GM21515 (cell line): ENCODE data around the gene SNX30.
A peak's percentile ranks its signal among the peaks of the same experiment; 100 is the strongest.

ENCODE experiments used
- ATAC-seq: cut with Tn5 transposase; IDR thresholded peaks from one replicate; pipeline ENCODE4 v1.9.1; 2021; ENCODE audit not compliant: unreplicated experiment

The SNX30 gene

DNA sequence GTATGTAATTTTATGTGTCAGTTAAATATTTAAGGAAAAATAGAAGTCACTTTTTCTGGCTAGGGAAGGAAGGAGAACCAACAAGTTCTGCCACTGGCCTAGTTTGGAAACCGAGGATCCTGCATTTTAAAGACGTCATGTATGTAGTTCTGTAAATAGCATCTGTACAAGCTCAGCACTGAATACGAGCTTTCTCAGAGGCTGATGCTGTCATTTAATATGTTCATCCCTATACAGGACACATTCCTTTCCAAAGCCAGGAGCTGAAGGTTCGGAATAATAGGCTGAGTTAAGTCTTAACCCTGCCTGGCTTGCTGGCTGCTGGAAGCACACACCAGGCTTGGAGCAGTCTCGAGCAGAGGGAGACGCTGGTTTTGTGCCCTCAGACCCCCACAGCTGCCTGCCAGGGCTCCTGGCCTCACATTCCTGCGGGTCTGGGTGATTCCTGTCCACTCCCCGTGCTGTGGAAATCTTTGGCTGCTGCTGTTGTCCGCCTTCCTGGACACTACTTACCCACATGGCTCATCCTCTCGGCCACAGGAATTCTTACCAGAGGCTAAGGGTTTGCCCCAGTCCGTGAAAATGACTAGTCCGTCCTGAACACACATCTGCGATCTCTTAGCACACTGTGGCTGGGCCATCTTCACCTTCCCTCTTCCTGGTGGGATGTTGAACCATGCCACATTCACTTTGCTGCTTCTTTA is 103.5 kb downstream of the SNX30 start:
- no peak for ATAC-seq

DNA sequence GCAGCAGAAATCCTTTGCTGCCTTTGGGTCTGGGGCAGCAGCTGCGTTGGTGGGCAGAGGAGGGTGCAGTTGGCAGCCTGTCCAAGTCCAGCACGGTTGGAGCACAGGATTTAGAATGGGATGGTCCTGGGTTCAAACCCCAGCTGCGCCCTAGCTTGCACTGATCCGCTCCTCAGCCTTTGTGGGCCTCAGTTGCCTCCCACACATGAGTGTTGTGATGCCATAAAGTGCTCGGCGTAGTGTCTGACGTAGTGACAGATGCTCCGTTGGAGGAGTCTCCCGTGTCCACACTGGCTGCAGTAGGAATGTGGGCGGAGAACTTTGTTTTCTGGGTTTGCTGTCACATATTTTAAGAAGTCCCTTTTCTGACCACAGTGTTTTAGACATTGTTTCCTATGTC is 104.1 kb downstream of the SNX30 start:
- no peak for ATAC-seq

DNA sequence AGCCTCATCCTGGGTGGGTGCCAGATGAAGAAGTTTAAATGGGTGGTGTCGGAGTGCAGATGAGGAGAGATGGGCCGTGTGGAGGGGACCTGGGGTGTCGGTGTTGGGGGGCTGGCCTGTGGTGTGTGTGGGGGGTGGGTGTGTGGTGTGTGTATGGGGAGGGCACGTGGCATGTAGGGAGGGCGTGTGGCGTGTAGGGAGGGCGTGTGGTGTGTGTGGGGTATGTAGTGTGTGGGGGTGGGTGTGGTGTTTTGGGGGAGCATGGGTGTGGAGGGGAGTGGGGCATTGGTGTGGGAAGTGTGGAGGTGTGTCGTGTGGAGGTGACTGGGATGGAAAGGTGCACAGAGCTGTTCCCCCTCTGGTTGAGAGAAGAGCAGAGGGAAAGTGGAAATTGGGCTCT is 105.6 kb downstream of the SNX30 start:
- ATAC-seq, result no peak

DNA sequence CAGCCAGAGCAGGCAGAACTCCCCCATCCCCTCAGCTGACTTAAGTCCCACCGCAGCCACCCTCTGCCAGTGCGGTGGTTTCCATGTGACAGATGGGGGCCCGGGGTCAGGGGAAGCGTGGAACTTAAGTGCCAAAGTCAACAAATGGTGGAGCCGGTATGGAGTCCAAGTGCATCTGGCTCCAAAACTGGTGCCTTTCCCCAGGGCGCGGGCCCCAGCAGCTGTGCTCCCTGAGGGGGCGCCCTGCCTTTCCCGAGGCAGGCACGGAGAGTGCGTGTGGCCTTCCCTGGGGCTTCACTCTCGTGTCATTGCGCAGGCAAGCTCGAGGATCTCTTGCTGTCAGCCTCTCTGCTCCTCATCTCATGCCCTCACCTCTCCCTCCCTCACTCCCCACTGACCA is 106.3 kb downstream of the SNX30 start:
- no peak for ATAC-seq

- ATAC-seq, result no peak
Measured at GRCh38 chr9:112858005-112858404, 107.4 kb downstream of the SNX30 start.

- ATAC-seq, result peak; percentile 62
Measured at GRCh38 chr9:112858625-112859147, 108.1 kb downstream of the SNX30 start.

- ATAC-seq, result no peak
Measured at GRCh38 chr9:112860451-112860850, 109.9 kb downstream of the SNX30 start.

GRCh38 chr9:112861155-112861554 is 110.6 kb downstream of the SNX30 start:
- ATAC-seq, result no peak

GRCh38 chr9:112861638-112862555 is 111.3 kb downstream of the SNX30 start:
- no peak for ATAC-seq

GRCh38 chr9:112863214-112863613 is 112.7 kb downstream of the SNX30 start:
- ATAC-seq, result no peak

DNA sequence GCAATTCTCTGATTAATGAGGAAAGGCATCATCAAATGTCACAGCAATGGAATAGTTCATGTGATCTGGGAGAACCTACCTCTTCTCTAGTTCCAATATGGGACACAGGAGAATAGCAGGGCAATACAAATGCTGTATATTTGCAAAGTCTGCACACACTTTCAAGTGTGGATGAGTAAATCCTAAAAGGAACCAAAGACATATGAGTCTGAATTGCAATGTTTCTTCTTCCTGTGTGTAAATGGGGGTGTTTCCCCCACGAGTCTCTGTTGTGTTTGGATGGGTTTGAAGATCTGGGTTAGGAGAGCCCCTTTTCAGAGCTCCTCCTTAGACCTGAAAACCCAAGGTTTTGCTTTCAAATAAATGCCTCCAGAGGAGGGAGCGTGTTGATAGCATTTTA is 113.2 kb downstream of the SNX30 start:
- no peak for ATAC-seq

DNA sequence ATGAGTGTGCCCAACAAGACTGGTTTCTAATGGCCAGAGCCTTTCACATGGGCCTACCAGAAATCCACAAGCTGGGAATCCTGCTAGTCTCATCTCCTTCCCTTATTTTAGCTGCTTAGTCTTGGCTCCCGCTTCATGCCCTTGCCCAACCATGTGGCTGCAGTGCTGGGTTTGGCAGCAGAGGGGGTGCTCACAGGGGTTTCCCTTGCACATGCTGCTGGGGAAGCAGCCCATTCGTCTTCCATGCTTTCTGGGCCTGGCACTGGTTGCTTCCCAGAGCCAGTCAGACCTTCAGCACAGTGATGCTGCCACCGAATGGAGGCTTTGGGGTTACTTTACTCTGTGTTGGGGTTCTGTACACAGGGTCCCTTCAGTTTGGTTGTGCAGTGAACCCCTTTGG is 113.8 kb downstream of the SNX30 start:
- ATAC-seq, result no peak

DNA sequence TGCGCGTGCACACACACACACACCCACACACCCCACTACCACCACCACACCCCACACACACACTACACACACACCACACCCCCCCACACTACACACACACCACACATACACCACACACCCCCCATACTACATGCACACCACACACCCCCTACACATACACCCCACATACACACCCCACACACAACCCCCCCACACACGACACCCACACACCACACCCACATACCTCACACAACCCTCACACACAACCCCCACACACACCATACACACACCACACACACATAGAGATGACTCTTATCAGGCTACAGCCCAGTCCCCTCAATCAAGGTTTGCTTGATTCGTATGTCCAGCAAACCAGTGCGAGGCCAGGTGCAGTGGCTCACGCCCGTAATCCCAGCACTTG is 114.4 kb downstream of the SNX30 start:
- ATAC-seq, result no peak

GRCh38 chr9:112866662-112867274 is 116.2 kb downstream of the SNX30 start:
- ATAC-seq, result no peak

GRCh38 chr9:112867275-112867991 is 116.9 kb downstream of the SNX30 start:
- no peak for ATAC-seq

GRCh38 chr9:112868461-112868860 is 117.9 kb downstream of the SNX30 start:
- ATAC-seq, result no peak

DNA sequence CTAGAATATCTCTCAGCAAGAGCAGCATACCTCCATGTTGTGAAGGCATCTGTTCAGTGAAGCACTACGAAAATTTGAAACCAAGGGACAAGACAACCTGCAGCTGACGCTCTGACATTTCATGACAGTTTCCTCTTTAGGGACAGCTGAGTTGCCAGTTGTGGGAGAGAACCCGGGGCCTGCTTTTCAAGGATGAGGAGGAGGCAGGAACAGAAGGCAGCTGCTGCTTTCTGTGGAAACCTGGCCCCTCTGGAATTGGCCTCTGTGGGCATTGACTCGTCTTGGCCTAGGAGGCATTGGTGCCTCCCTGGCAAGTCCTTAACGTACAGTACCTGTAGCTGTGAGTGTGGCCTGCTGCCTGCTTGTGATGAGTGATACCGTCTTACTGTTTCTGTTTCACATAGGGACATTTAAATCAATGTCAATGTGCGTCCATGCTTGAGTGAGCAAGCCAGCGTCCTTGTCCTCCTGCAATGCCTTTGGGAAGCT is 118.5 kb downstream of the SNX30 start:
- no peak for ATAC-seq

DNA sequence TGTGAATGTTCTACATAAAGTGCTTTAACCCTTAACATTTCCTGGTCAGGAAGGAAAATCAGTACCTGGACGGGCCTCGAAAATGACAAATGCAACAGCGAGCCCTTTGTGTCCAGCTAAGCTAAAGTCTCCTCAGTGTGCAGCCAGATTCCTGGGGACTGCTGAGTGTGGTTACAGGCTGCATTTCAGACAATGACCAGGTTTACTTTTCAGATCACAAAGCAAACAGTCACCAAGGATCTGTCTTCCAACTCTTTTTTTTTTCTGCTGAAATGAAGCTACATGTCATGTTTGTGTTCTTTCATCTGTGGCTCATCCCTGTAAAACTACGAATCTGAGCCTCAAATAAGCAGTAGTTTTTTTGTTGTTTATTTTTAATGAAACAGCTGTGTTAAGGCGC is 119.4 kb downstream of the SNX30 start:
- ATAC-seq, result no peak

GRCh38 chr9:112870556-112870955 is 120.0 kb downstream of the SNX30 start:
- ATAC-seq, result no peak

DNA sequence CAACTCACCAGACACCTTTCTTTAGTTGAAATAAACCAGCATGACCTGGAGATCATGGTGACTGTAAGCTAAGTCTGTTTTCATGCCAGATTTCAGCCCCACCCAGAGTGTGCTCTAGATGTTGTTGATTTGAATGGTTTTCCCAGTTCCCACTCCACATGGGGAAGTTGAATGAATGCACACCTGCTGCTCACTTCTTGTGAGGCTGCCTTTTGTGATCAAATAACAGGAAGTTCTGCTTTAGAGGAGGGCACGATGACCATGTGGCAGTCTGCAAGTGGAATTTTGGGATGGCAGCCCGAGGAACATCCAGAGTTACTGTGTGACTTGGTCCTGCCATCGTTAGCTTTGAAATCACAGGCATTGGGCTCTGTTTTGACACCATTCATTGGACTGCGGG is 121.5 kb downstream of the SNX30 start:
- ATAC-seq, result no peak
